GM10248 (cell line): ENCODE measurements around the gene PPARA.

Experiments
- CTCF ChIA-PET: fragments of 300-600 bp; sonication (Branson Sonifier 250); formaldehyde crosslinking; extraction: SDS; loops from one replicate; lab custom pipeline; 2021; ENCODE audit warnings: antibody characterized with exemption; lab: Yijun Ruan, JAX
- POLR2A ChIA-PET: fragments of 350-650 bp; sonication (Branson Sonifier 250); formaldehyde crosslinking; extraction: SDS; loops from one replicate; lab custom pipeline; 2020; ENCODE audit warnings: antibody characterized with exemption; lab: Yijun Ruan, JAX
- DNase-seq: peaks from one replicate; pipeline ENCODE4 v3.0.0; 2012; ENCODE audit errors: extremely low spot score
- TF ChIP-seq, protein P1 (sequence below): IDR thresholded peaks from 2 replicates; pipeline ENCODE4 v1.5.1; 2012; ENCODE audit warnings: mild to moderate bottlenecking, low read depth; ENCODE audit errors: extremely low read depth, missing control alignments, control extremely low read depth

PPARA gene

GRCh38 chr22:46229701-46230100, 79.4 kb downstream of the PPARA start:
- POLR2A ChIA-PET: no interaction called here
- DNase-seq: no peak
- TF ChIP-seq, protein P1, sequence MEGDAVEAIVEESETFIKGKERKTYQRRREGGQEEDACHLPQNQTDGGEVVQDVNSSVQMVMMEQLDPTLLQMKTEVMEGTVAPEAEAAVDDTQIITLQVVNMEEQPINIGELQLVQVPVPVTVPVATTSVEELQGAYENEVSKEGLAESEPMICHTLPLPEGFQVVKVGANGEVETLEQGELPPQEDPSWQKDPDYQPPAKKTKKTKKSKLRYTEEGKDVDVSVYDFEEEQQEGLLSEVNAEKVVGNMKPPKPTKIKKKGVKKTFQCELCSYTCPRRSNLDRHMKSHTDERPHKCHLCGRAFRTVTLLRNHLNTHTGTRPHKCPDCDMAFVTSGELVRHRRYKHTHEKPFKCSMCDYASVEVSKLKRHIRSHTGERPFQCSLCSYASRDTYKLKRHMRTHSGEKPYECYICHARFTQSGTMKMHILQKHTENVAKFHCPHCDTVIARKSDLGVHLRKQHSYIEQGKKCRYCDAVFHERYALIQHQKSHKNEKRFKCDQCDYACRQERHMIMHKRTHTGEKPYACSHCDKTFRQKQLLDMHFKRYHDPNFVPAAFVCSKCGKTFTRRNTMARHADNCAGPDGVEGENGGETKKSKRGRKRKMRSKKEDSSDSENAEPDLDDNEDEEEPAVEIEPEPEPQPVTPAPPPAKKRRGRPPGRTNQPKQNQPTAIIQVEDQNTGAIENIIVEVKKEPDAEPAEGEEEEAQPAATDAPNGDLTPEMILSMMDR: no peak
- CTCF ChIA-PET: no interaction called here

DNA sequence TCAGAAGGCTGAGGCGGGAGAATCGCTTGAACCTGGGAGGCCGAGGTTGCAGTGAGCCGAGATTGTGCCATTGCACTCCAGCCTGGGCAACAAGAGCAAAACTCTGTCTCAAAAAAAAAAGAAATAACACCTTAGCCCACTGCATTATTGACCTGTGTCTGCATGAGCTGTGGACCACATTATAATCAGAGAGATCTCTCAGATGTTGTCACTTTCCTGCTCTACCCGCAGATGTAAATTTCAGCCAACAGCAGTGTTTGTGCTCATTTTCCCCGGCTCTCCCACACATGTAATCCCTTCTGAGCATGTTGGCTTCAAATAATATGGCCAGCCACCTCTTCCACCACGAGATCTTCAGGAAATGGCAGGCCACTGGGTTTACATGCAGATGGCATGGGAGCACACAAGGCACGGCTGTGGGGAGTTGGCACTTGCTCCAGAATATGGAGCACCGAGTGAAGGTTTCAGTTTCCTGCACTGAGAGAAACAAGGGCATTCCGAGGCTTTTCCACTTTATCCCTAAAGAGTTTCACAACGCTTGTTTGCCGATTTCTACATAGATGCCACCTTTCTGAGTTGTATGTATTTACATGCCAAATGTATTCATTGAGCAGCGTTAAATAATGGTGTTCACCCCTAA, 80.1 kb downstream of the PPARA start:
- ChIA-PET POLR2A (no interaction called here), CTCF (no interaction called here)
- TF ChIP-seq, protein P1: no peak

DNA sequence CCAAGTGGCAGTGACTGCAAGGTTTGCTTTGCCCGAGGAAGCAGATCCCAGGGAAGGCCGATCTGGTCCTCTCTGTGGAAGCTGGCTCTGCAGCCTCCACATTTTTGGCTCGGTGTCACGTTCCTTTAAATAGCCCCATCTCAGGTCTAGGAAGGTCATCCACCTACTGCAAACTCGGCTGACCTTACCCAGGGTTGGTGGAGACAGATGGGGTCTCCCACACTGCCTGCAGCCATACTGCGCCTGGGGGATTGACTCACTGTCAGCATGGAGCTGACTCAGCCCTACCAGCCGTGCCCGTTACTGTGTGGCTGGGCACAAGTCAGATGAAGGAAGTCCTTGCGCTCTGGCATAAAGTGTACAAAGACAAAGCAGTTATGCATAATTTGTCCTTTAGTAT, 82.9 kb downstream of the PPARA start:
- ChIA-PET POLR2A (no interaction called here), CTCF (no interaction called here)
- DNase-seq: no peak
- TF ChIP-seq, protein P1: no peak

More for the DNA sequence above, 80.1 kb downstream of the PPARA start:
- no peak for DNase-seq

DNA sequence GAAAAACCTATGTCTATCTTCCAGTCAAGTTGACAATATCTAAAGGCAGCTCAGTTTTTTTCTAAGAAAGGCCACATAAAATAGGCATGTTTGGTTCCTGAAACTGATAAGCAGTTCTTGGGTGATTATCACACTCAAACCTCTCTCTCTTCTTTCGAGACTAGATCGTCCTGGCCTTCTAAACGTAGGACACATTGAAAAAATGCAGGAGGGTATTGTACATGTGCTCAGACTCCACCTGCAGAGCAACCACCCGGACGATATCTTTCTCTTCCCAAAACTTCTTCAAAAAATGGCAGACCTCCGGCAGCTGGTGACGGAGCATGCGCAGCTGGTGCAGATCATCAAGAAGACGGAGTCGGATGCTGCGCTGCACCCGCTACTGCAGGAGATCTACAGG, 84.6 kb downstream of the PPARA start:
- CTCF ChIA-PET: interaction anchor here (1.2 kb wide), 1 partner anchor 12 kb away, joined by 3 read pairs; no protein-coding TSS in a partner anchor
- DNase-seq: no peak
- POLR2A ChIA-PET: no interaction called here
- TF ChIP-seq, protein P1: no peak

DNA sequence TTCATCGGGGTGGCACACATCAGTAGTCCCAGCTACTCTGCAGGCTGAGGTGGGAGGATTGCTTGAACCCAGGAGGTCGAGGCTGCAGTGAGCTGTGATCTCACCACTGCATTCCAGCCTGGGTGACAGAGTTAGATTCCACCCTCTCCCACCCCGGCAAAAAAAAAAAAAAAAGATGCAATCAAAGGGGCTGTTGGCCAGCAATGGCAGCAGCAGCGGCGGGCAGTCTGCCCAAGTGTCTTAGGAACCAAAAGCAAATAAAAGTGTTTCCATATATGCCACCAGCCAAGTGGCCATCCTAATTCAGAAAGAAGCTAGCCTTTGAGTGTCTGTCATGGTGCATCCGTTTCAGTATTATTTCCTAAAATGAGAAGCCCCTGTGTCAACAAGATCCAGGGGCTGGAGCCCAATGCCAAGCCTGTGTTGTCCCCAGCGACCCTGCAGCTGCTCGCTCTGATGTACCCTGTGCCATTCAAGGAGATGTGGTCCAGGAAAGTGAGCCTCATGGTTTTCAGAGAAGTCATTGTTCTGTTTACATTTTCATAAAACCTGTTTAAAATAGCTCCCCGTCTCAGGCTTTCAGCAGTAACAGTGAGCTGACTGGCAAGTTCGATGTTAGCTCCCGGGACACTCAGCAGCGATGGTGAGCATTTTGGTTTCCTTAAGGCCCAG, 87.3 kb downstream of the PPARA start:
- DNase-seq: no peak
- TF ChIP-seq, protein P1: no peak
- ChIA-PET POLR2A (no interaction called here), CTCF (no interaction called here)

GRCh38 chr22:46238541-46238940, 88.2 kb downstream of the PPARA start:
- POLR2A ChIA-PET: no interaction called here

More at GRCh38 chr22:46238541-46238940, 88.2 kb downstream of the PPARA start:
- CTCF ChIA-PET: interaction anchor here (0.9 to 1.5 kb wide), 3 partner anchors 11 to 73 kb away, joined by 3 to 4 read pairs (median 3); no protein-coding TSS in a partner anchor
- TF ChIP-seq, protein P1: no peak
- DNase-seq: no peak
